Kasumi-1 (cell line): Measurements from ENCODE around the gene FAT2.
"Not testable (repeated sequence)": the region's sequence is repeated elsewhere in the genome, so short reads cannot be mapped to it uniquely, and the experiment has no call there.

Experiments used
- DNase-seq, 2 experiments: peaks; one replicate each; lab custom pipeline; 2025; lab: John Stamatoyannopoulos, UW

FAT2 gene

DNA sequence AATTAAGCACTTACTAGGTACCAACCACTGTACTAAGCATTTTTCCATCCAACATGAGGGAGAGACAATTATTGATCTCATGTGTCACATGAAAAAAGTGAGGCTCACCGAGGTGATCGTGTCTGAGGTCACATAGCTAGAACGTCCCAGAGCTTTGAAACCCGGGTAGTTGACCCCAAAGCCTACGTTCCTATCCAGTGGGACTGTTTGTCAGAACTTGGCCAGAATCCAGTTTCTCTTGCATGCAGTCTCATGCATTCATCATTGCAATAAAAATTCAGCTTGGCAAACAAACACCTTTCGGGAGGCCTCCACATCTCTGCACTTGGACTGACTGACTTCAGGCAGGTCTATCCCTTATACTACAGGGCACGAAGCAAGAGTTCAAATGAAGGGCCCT is 23.4 kb upstream of the FAT2 start:
- no peak for DNase-seq

DNA sequence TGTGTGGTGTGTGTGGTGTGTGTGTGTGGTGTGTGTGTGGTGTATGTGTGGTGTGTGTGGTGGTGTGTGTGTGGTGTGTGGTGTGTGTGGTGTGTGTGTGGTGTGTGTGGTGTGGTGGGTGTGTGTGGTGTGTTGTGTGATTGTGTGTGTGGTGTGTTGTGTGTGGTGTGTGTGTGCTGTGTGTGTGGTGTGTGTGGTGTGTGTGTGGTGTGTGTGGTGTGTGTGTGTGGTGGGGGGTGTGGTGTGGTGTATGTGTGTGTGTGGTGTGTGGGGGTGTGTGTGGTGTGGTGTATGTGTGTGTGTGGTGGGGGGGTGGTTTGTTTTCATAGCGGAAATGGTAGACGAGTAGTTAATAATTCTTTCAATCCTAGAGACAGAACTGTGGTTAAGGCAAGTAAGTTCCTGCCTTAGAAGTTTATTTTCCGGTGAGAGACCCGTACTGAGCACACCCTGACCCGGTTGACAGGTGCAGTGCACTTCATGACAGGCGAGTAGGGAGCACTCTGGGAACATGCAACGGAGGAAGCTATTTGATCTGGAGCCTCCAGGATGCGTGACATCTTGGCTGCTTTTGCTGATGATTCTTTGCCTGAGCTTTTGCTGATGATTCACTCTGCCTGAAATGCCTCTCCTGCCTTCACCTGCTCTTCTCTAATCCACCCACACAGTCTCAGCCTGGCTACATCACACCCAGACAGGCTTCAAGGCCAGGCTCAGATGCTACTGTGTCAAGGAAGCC is 21.7 kb upstream of the FAT2 start:
- no peak for DNase-seq

DNA sequence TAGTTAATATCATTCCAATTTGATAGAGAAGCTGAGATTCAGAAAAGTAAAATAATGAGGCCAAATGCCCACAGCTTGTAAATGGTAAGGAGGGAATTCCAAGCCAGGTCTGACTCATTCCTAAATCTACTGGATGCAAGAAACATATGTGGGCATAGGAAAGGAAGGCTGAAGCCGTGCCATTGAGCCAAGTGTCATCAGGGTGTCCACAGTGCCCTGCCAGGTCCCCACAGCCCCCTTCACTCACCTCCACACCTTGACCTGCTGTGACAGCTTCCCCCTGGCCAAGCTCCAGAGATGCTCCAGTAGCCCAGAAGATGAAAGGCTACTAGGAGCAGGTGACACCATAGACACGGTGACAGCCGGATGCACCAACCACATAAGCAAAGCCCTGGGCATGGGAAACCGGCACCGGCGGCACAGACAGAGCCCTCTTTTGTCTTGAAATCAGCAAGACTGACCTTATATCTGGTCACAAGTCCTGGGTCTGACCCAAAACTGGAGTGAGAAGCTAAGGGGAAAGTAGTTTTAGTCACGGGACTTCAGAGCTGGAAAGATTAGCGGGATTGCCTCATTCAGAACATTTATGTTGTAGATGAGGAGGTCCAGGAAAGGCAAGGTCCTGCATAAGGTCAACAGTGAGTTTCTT is 20.1 kb upstream of the FAT2 start:
- no peak for DNase-seq

DNA sequence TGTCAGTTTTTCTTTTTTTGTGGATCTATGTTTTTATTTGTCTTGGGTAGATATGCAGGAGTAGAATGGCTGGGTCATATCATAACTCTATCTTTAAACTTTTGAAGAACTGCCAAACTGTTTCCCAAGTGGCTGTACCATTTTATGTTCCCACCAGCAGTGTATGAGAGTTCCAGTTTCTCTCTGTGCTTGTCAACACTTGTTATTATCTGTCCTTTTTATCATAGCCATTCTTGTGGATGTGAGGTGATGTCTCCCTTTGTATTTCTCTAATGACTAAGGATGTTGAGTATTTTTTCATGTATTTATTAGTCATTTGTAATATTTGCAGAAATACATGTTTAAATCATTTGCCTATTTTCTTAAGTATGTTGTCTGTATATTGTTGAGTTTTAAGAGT is 17.4 kb upstream of the FAT2 start:
- no peak for DNase-seq

DNA sequence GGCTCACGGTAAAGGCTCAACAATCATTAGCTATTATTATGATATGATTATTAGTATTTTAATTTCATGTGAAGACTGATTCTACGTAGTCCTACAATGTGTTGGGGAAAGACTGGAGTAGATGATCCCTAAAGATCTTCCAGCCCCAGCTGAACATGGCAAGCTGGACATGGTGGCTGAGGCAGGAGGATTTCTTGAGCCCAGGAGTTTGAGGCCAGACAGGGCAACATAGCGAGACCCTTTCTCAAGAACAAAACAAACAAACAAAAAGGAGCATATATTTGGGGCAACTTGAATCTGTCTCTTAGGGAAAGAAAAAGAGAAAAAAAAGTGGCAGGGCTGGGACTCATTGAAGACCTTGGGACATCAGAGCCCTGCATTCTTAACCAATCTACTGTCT is 16.2 kb upstream of the FAT2 start:
- DNase-seq: no peak

DNA sequence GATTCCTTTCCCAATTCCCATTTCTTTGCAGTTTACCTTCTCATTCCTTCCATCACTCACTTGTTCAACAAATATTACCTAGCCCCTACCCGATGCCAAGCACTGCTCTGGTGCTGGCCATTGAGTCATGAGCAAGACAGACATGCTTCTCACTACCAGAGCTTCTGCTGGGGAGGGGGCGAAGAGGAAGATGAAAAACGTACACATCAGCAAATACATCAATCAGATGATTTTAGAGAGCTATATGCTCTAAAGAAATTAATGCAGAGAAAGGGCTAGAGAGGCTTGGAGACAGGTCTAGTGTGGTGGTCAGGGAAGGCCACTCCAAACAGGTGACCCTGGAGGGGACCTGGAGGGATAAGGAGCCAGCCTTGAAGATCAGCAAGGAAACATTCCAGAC is 14.4 kb upstream of the FAT2 start:
- DNase-seq: no peak

DNA sequence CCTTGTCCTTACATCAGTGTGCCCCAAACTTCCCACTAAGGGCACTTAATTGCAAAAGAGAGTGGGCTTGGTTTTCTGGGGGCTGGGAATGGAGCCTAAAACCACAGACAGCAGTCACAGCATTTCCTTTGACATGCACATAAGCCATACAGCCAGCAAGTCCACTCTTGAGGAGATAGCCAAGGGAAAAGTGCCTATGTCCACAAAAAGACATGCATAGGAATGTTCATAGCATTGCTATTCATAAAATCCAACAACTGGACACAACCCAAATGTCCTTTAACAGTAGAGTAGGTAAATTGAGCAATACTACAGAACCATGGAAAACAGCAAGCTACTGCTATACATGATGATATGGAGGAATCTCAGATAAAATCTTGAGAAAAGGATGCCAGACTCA is 11.7 kb upstream of the FAT2 start:
- DNase-seq: no peak

DNA sequence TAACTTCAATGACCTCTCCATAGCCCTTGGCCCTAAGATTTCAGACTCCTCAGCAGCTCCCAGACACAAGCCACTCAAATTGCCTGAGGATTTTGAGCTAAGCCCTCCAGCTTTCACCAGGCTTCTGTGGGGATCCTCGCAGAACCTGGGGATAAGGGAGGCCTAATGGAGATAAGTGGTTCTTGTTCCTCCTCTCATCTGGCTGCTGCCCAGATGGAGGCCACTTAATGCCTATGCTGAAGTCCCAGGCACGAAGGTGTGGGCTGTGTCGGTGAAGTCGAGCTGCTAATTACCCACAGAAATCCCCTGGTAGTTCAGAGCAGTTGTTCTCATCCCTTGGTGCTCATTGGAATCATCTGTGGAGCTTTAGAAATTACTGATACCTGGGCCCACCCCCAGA is 10.3 kb upstream of the FAT2 start:
- DNase-seq: no peak

DNA sequence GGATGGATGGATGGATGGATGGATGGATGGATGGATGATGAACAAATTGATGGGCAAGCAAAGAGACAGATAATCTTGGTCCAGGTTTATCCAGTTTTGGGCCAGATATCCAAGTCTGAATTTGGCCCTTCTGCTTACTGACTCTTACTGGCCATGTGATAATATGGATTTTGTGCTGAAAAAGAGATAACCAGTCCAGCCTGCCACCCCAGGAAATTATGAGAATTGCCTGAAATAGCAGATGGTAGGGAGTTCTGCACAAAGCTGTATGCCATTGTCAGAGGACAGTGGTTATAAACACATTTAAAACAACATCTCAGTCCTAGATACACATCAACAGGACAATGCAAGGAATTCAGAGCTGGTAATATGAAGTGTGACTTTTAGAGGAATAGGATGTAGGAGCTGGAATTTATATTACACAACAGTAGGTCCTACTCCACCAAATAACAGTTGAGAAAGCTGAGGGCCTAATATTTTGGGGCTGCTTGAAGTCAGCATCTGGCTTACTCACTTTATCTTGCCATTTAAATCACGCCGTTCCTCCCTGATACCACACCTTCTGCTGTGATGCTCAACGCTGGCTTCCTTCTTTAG is 9.0 kb upstream of the FAT2 start:
- DNase-seq: no peak

DNA sequence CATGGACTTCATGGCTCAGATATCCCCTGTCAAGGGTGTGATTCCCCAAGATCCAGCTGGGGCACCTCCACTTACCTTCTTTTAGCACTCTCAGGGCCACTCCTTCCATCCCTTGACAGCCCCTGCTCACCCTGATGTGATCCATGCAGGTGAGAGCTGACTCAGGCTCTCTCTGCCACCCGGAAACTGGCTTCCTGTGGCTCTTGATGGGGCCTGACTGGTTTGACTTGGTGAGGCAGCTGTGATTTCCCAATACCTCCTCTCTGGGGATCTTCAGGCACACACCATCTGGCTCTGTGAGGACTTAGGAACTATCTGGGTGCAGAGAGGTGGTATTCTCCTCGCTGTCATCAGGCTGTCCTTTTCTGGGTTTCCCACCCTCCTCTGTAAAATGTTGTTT is 7.9 kb upstream of the FAT2 start:
- no peak for DNase-seq

DNA sequence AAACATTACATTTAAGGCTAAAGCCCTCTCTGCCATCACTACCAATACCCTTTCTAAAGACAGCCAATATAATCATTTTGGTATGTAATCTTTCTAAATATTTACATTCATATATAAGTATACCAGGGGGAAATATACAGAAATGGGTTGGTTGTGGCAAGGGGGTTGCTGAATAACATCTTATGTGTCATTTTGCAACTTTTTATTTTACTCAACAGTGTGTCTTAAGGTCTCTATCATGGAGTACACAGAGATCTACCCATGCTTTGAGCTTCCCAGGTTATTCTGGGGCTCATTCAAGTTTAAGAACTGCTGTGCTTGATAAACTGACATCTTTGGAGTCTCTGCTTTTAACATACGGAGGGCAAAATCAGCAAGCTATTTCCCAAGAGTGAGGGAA is 7.4 kb upstream of the FAT2 start:
- DNase-seq: no peak

DNA sequence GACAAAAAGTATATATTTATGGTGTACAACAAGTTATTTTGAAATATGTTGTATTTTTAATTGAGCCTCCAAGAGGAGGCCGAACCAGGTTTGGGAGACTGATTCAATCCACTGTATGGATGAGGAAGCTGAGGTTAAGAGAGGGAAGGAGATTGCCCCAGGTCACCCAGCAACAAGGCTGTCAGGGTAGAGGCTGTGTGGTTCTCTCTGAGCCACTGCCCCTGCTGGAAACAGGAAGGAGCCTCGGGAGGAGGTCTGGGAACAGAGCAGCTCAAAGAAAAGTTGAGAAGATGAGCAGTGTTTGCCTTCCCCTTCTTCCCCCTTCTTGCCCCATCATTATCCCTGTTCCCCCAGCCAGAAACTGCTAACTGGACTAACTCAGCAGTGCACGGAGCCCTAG is 6.6 kb upstream of the FAT2 start:
- DNase-seq: peak; percentile 71 to 80

DNA sequence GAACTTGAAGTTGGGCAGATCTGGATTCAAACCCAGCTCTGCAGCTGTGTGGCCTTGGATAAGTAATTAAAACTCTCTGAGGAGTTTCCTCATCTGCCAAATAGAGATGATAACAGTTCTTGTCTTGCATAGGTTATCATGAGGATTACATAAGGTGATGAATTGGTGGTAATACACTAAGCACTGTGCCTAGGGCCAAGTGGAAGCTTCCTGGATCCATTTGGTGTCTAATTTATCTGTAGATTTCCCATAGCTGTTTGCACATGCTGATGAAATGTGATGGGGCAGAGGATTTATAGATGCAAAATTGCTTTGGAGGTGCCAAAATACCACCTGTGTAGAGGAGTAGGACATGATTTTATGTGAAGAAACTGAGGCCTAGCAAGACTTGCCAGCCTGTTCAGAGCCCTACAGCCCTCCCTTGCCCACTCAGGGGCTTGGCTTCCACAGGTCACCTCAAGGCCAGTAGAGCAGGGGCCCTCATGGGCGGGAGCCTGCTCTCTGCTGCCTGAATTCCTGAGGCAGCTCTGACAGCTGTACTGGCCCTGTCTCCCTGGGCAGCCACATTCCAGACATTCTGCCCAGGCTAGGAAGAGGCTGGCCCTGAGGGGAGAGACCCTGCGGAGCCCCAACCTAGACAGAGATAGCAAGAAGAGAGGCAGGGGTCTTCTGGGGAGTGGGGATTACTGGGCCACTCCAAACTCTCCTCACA is 5.9 kb upstream of the FAT2 start:
- no peak for DNase-seq

DNA sequence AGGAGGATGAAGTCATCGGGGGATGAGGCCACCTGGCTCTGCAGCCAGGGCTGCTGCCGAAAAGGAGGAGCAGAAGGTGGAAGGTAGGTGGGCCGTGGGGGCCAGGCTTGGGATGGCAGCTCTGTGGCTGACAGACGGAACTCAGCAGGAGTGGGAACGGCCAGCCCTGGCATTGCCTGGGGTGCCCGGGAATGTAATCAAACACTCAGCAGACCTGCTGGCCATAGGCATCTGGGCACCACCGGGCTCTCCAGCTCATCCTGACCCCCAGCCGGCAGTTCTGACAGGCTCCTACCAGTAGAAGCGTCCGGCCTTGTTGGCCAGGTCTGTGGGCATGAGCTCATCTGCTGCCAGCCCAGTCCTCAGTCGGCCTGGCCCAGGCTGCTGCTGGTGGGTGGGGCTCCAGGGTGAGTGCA is 4.3 kb upstream of the FAT2 start:
- no peak for DNase-seq

DNA sequence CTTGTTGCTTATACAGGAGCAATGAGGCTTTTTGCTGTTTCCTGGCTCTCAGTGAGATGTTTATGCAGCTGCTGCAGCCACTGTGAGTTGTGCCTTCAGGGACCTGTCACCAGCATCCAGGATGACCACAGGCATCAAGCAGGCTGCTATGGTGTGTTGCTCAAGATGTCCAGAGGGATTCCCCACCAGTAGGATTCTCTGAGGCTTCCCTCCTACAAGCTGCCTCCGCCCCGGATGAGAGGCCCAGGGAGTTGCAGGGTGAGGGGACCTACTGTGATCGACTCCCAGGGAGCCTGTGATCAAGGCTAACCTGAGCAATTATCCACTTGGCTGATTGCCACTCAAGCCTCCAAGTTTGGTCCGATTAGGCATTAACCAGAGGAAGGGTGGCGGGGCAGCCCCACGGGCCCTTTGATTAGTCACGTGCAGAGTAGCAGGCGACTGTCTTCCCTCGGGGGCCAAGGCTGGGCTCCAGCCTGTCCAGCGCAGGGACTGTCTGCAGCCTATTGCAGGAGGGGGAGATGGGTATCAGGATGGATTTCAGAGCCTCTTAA is 1.8 kb upstream of the FAT2 start:
- no peak for DNase-seq

DNA sequence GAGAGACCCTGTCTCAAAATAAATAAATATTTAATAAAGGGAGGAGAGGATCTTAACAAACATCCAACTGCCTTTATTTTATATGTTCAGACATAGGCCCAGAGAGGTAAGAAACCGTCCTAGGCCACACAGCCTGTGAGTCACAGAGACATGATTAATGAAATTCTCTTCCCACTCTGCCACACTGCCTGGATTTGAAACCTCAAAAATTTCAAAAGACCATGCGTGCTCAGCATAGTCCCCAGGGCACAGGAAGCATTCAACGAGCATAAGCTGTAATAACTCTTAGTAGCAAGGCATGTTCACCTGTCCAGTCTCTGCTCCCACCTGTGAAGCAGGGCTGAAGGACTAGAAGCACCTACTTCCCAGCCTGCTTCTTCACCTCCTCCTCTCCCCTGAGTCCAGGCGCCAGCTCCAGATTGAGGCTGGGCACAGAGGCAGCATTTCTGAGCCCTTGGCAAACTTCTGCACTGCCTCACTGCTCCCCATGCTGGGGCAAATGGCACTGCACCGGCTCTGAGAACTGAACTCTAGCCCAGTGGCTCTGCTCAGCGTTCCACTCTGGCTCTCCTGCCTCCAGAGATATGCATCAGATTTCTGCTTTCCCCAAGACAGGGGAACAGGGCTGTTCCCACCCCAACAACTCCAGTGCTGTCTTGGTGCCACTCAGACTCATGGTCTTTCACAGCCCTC is 1.1 kb downstream of the FAT2 start:
- no peak for DNase-seq

DNA sequence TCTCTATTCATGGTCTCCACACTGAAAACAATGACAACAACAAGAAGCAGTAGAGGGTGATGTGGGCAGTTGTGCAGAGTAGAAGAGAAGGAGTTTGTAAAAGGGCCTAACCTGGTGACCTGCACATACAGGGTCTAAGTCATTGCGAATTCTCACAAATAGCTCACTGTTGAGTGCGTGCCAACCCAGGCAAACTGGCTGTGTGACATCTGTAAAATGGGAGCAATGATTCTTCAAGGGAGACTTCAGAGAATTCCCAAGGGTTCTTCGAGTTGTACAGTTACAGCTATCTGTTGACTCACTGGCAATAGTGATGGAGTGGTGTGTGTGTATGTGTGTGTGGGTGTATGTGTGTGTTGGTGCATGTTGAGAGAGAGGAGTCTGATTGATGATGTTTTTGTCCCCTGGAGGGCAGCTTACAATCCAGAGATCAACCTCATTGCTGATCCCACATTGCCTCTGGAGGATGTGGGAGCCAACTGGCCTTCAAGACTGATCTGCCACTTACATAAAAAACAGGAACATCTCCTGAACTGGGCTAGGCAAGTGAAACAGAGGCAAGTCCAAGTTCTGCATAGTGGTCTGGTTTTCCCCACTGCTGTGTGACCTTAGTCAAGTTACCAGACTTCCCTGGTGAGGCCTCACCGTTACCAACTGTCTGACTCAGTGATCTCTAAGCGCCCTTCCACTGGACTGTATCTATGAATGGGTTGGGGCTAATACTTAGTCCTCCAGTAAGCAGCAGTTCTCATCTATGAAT is 3.2 kb downstream of the FAT2 start:
- no peak for DNase-seq

DNA sequence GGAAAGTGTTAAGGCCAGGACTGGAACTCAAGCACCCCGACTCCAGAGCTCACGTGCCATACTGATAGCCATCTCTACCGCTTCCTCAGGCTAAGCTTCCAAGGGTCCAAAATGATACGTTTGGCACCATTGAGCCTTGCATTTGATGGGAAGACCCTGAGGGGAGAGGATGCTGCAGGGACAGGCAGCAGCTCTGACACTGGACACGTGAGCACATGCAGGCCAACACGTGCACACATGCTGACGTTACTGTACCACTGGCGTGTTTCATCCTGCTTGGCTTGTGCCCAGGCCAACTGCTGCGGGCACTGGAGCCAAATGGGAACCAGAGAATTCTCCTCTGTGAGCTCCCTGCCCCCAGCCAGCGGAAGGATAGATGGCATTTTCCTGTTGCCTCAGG is 5.2 kb downstream of the FAT2 start:
- no peak for DNase-seq

DNA sequence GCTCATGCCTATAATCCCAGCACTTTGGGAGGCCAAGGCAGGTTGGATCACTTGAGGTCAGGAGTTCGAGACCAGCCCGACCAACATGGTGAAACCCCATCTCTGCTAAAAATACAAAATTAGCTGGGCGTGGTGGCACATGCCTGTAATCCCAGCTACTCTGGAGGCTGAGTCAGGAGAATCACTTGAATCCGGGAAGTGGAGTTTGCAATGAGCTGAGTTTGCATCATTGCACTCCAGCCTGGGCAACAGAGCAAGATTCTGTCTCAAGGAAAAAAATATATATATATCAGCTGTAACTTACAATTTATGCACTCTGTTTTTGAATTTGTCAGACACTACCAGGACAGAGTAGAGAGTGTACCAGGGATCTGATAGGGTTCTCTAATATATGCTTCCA is 5.8 kb downstream of the FAT2 start:
- DNase-seq: not testable (repeated sequence)

DNA sequence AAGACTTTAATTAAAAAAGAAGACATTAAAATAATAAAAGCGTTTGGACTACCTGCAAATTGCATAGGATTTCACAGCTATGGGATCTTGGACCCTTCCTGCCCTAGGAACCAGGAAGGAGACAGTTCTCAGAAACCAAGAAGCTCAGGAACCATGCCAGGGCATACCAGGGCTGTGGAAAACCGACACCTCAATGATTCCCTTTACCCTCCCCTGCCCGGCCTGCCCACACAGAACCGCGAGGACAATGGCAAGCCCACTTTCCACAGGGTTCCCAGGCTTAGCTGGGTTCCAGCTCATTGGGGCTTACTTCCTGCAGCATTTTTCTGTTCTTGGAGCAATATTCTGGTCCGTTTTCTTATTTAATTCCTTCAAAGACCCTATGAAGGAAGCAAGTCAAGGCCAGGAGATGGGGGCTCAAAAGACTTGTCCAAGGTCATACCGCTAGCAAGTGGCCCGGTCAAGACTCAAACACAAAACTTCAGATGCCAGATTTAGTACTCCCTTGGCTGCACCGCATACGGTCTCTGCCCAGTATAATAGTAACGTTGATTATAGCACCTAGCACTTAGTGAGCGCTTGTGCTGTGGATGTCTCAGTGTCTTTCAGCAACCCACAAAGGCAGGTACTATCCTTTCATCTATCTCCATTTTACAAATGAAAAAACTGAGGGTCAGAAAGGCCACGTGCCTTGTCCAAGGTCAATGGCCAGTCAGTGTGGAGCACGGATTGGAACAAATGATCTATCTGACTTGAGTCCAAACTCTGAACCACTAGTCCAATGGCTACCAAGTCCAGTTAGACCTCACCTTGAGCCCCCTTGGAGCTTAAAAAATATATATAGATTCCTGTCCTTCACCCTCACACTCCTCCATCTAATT is 6.8 kb downstream of the FAT2 start:
- no peak for DNase-seq
